GM19238 (cell line): ENCODE data around the gene RGS10.
"Not testable (repeated sequence)": the region's sequence is repeated elsewhere in the genome, so short reads cannot be mapped to it uniquely, and the experiment has no call there.

ENCODE experiments used
- DNase-seq: peaks from one replicate; pipeline ENCODE4 v3.0.0; 2011; ENCODE audit warnings: low spot score; ENCODE audit not compliant: insufficient read length

The RGS10 gene

GRCh38 chr10:119469846-119470245, 72.7 kb downstream of the RGS10 start:
- DNase-seq = no peak

- no peak for DNase-seq
Observed at GRCh38 chr10:119469325-119469707, 73.2 kb downstream of the RGS10 start.

GRCh38 chr10:119468542-119469324, 73.8 kb downstream of the RGS10 start:
- DNase-seq = no peak

- DNase-seq = no peak
Observed at GRCh38 chr10:119466655-119467054, 75.9 kb downstream of the RGS10 start.

- no peak for DNase-seq
Observed at GRCh38 chr10:119466076-119466475, 76.4 kb downstream of the RGS10 start.

GRCh38 chr10:119465085-119465484, 77.4 kb downstream of the RGS10 start:
- DNase-seq = no peak

- DNase-seq = not testable (repeated sequence)
Observed at GRCh38 chr10:119463195-119463594, 79.3 kb downstream of the RGS10 start.

GRCh38 chr10:119462773-119463172, 79.7 kb downstream of the RGS10 start:
- no peak for DNase-seq

- DNase-seq = no peak
Observed at GRCh38 chr10:119461923-119462322, 80.6 kb downstream of the RGS10 start.

GRCh38 chr10:119461380-119461779, 81.1 kb downstream of the RGS10 start:
- no peak for DNase-seq

- no peak for DNase-seq
Observed at GRCh38 chr10:119460369-119461195, 81.9 kb downstream of the RGS10 start.

- DNase-seq = no peak
Observed at GRCh38 chr10:119459681-119460340, 82.7 kb downstream of the RGS10 start.

- no peak for DNase-seq
Observed at GRCh38 chr10:119457966-119458766, 84.4 kb downstream of the RGS10 start.

GRCh38 chr10:119456435-119456810, 86.1 kb downstream of the RGS10 start:
- DNase-seq = no peak

- no peak for DNase-seq
Observed at GRCh38 chr10:119455609-119456434, 86.7 kb downstream of the RGS10 start.

GRCh38 chr10:119454990-119455389, 87.5 kb downstream of the RGS10 start:
- DNase-seq = no peak

- DNase-seq = no peak
Observed at GRCh38 chr10:119454316-119454715, 88.2 kb downstream of the RGS10 start.

GRCh38 chr10:119453313-119453712, 89.2 kb downstream of the RGS10 start:
- DNase-seq = no peak

GRCh38 chr10:119452396-119452795, 90.1 kb downstream of the RGS10 start:
- no peak for DNase-seq

- DNase-seq = no peak
Observed at GRCh38 chr10:119451300-119451896, 91.1 kb downstream of the RGS10 start.
